Stimulated activated CD4-positive, alpha-beta T cell treated with anti-CD3 and anti-CD28 coated beads, Interleukin-15, amount 100 ng/mL, for 1 hour (primary cell): ENCODE measurements around the gene ADGRG4.

Experiments used
- DNase-seq, 2 donors: peaks; one replicate each; pipeline ENCODE4 v3.0.0-alpha.2; 2020; ENCODE audit warnings: low read depth in 1 of 2, low spot score in 1 of 2

ADGRG4 gene

DNA sequence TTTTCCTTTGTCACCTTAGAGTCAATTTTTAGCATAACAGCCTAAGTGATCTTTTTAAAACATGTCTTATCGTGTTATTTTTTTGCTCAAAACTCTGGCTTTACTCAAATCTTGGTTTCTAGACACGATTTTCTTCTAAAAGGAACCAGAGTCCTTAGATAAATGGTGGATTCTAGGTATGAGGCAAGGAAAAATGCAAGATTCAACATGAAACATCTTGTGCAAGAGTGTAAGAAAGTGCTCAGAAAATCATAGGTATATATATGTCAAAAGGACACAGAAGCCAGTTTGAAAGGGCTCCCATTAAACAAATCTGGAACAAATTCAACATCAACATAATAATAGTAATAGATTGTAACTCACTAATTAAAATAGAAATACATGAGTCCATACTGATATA is 8.1 kb upstream of the ADGRG4 start:
- DNase-seq: no peak

DNA sequence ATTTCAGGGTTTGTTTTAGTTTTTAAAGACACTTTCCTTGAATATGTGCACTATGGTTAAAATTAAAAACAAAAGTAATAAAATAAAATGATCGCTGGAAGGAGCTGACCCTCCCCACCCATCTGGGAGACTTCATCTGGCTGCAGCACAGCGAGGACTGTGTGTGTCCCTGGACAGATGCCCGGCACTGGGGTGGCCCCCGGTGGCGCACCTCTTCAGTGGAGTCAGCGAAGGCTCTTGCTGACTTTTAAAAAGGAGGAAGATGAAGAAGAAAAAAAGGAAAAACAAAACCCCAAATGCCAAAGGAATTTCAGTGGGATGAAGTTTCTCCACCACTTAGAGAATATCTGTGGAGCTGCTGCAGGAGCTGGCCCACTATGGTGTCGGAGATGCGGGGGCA is 5.4 kb upstream of the ADGRG4 start:
- no peak for DNase-seq

DNA sequence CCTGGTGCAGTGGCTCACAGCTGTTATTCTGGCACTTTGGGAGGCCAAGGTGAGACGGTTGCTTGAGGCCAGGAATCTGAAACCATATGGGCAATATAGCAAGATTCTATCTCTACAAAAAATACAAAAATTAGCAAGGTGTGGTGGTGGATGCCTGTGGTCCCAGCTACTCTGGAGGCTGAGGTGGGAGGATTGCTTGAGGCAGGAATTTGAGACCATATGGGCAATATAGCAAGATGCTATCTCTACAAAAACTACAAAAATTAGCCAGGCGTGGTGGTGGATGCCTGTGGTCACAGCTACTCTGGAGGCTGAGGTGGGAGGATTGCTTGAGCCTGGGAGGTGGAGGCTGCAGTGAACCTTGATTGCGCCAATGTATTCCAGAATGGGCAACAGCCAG is 2.3 kb downstream of the ADGRG4 start:
- DNase-seq: no peak

DNA sequence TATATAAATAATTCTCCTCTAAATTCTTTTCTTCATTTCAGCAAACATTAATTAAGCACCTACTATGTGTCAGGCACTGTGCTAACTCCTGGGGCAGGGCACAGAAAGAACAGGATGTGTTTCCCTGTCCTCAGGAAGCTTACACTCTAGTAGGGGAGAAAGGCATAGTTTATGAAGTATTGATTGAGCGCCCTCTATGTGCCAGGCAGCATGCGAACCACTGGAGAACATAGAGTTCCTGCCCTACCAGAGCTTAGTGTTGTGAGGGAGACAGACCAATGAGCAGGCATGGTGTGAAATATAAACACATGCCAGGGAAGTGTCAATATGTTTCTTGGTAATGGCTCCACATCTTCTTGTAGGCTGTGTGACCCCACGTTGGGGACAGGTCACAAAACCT is 3.7 kb downstream of the ADGRG4 start:
- DNase-seq: no peak

DNA sequence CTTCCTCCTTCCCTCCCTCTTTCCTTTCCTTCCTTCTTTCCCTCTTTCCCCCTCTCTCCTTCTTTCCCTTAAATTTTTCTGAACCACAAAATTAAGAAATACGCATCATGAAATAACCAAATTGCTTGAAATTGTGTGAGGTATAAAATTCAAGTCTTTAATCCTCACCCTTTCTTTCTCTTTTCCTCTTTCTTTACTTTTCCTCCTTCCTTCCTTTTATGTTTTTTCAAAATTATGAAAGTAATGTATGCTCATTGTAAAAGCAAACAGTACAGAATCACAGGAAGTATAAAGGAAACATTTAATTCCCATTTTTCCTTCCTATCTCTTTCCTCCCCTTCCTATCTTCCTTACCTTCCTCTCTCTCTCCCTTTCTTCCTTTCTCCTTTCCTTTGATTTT is 5.4 kb downstream of the ADGRG4 start:
- no peak for DNase-seq

DNA sequence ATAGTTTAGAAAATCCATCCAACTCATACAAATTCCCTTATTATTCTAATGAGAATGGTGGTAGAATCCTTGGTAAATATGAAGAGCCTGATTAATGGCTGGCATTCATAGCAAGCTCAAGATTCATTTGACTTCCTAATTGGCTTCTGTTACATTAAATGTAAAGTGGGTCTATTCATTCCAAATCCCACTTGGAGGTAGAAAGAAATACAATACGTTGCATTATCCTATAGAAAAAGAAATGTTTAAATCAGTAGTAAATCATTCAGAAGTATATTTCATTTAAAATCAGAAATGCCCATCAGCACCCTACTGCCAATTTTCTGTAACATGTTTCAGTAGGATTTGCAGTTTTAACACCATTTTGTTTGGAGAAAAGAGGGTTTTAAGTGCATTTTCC is 6.7 kb downstream of the ADGRG4 start:
- no peak for DNase-seq

DNA sequence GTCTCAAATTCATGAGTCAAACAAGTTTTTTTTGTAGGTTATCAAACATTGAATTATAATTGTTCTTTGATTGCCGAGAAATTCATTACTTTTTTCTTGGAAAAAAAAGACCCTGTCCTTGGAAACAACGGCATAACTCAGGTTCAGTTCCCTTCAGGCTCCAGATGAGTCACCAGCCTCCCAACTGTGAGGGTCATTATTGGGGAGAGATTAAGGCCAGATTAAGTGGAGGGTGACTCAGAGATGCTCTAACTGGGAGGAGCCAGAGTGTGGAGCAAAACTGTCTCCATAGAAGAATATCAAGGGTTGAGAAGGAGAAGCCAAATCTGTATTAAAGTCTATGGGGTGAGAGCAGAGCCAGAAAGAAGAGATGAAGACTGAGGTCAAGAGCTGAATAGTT is 9.6 kb downstream of the ADGRG4 start:
- no peak for DNase-seq

DNA sequence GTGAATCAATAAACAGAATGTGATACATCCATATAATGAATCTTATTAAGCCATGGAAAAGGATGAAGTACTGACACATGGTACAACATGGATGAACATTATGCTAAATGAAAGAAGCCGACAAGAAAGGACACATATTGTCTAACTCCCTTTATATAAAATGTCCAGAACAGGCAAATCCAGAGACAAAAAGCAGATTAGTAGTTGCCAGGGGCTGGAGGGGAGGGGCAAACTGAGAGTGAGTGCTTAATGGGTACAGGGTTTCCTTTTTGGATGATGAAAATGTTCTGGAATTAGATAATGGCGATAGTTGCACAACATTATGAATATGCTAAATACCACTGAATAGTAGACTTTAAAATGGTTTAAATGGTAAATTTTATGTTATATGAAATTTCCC is 17.4 kb downstream of the ADGRG4 start:
- DNase-seq: no peak

DNA sequence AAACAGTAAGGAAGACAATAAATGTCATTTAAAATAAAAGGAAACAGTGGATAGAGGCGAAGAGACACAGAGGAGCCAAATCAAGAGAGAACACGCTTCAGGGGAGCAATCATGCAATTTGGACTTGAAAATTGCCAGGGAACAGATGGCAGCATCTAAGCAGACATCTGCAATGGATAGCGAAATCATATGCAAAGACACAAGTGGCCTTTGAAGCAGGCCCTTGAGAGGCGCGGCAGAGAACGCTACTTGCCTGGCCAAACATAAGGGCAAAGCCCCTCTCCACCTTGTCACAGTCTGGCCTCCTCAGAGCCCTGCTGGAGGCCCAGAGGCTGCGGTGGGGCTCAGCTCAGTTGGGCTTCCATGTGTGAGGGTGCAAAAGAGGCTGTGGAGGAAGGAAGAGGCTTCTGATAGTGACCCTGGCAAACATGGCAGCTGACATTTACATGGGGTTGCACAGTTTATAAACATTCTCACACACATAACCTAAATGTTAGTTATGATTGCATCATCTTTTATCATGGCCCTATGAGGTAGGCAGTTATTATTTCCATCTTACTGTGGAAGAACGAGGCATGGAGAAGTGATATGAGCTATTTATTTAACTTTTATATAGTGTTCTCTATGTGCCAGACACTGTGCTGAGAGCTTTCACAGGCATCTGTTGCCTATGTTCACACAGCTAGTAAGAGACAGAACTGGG is 18.3 kb downstream of the ADGRG4 start:
- no peak for DNase-seq

DNA sequence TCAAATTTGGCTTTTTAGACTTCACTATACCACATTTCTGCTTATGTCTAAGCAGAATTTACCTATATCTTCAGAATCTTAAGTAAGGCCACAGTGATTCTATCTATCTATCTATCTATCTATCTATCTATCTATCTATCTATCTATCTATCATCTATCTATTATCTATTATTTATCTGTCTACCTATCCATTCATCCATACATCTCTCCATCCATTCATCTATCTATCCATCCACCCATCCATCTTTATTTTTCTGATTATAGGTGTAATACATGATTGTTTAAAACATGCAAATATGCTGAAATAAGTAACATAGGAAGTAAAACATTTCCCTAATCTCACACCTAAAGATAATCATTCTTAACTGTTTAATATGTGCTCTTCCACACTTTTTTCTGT is 18.8 kb downstream of the ADGRG4 start:
- DNase-seq: no peak

DNA sequence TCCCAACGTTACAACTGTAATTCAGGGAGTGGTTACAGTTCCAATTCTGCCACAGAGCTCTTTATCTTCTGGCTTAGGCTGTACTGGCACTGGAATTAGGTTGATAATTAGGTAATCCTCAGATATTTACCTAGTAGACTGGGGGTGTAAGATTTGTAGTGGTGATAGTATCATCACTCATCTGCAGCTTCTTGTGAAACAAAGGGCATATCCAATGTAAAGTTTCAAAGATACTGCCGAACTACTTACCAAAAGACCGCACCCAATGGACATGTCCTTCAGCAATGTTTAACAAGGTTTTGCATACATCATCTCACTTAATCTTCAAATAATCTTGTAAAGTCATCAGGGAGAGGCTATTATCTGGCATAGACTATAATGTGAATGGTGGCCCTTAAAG is 20.8 kb downstream of the ADGRG4 start:
- DNase-seq: no peak

DNA sequence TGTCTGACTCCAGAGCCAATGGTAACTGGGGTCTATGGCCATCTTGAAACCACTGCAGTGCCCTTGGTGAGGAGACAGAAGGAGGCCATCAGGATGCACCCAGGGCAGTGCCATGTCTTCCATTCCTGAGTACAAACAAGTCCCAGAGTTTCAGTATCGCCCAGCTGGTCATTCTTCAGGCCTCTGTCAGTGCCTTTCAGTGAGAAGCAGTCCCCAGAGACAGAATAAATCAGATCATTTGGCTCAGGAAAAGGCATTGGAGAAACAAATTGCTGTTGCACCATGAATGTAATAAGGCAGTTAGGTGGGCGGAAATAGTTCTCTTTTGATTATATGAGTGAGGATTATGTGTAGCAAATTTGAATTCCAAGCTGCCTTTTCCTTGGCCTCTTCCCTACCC is 21.3 kb downstream of the ADGRG4 start:
- no peak for DNase-seq

DNA sequence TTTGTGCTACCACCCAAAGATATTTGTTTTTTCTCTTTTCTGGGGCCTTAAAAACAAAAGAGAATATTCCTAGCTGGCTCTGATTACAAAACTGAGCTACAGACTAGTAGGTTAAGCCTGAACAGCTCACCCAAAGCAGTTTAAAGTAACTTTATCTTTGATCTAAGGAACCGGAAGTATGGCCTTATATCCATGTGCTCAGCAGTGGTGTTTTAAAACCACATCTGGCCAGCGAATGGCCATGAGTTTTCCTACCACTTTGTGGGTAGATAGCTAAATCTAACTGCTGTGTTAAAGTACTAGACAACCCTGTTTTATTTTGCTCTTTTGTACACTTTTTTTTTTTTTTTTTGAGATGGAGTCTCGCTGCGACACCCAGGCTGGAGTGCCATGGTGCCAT is 24.6 kb downstream of the ADGRG4 start:
- no peak for DNase-seq

DNA sequence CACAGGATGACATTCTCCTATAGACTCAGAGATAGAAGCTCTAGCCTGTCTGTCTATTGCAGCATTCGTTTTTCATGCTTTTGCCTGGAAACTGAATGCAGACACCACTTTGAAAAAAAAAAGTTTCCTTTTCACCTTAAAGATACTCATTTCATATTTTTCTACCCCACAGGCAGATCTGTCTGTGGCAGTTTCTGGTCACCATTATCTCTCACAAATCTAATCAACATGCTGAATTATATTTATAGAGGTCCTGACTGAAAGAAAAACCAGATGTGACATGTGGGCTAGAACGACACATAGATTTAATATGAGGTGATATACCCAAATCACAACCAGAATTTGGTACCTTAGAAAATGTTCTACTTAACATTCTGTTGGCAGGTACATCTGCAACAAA is 28.2 kb downstream of the ADGRG4 start:
- DNase-seq: no peak

DNA sequence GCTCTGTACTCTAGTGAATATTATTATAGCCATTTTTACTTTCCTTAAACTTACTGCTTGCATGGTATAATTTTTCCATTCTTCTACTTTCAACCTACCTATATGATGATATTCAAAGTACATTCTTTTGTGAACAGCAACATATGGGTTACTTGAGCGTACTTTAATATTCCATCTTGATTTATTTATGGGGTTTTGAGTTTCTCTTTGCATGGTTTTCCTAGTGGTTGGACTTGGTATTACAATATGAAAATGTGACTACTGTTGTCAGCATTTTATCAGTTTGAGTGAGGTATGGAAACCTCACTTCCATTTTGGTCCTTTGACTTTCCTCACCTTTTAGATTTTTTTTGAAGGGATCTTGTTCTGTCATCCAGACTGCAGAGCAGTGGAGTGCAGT is 35.9 kb downstream of the ADGRG4 start:
- DNase-seq: no peak

DNA sequence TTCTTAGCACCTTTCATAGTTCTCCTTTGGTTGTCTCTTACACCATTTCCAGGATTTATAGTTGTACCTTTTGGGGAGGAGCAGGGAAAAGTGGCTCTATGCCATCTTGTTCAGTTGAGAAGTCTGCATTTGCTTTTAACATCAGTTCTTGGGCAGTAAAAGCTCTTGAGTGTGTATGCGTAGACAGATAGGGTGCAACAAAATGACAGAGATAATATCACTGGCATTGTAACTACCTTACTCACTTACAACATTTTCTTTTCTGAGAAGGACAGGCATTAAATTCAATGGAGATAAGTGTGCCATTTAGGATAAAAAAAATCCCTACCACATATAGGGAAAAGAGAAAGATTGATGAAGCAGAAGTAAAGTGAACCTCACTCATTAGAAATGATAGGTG is 38.9 kb downstream of the ADGRG4 start:
- DNase-seq: no peak

DNA sequence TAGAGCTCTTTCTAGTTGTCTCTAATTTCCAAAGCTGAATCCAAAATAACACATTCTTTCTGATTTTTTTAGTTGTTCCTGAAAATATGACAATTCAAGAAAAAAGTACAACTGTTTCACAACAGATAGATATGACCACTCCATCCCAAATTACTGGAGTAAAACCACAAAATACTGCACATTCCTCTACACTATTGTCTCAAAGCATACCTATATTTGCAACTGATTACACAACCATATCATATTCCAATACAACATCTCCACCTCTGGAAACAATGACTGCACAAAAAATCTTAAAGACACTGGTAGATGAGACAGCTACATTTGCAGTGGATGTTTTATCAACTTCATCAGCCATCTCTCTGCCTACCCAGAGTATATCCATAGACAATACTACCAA is 43.6 kb downstream of the ADGRG4 start:
- no peak for DNase-seq

DNA sequence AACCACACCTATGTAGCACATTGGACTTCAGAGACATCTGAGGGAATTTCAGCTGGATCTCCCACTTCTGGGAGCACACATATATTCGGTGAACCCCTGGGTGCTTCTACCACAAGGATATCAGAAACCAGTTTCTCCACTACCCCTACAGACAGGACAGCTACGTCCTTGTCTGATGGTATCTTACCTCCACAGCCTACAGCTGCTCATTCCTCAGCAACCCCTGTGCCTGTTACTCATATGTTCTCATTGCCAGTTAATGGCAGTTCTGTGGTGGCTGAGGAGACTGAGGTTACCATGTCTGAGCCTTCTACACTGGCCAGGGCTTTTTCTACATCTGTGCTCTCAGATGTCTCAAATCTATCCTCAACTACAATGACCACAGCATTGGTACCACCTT is 45.7 kb downstream of the ADGRG4 start:
- no peak for DNase-seq

DNA sequence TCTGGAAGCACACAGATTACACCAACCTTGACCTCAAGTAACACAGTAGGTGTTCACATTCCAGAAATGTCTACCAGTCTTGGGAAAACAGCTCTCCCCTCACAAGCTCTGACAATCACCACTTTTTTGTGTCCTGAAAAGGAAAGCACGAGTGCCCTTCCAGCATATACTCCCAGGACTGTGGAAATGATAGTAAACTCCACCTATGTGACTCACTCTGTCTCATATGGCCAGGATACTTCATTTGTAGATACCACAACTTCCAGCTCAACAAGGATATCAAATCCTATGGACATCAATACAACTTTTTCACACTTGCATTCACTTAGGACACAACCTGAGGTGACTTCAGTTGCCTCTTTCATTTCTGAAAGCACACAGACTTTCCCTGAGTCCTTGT is 46.9 kb downstream of the ADGRG4 start:
- no peak for DNase-seq

DNA sequence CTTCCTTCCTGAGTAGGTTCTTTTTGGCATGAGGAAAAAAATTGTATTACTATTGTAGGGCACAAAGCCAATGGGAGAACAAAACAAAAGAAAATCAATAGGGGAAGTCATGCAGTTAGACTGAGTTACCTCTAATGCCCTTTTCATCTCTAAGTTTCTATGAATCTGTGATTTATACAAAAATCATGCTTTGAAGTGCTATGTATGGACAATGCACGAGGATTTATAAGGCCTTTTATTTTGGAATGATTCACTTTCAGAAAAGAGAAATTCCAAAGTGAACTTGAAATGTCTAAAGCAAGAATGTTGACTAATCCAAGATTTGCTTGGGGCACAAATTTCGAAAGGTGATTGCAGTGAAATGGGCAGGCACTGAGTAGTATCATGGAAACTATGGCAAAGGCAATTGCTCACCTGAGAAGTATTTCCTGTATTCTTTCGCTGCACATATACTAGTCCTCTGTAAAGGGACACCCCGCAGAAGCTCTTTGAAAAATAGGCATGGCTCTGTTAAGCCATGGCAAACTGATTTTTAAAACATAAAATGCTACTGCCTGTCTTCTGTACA is 52.8 kb downstream of the ADGRG4 start:
- DNase-seq: no peak

DNA sequence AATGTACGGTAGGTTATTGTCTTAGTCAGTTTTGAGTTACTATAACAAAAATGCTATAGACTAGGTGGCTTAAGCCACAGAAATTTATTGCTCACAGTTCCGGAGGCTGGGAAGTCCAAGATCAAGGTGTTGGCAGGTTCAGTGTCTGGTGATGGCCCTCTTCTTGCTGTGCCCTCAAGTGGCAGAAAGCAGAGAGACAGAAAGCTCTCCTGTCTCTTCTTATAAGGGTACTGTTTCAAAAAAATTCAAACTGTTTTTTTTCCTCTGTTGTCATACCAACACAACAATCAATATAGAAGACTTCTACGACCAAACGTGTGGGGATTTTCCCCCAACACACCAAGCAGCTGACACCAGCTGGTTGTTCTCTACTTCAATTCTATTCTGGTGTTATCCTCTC is 53.4 kb downstream of the ADGRG4 start:
- DNase-seq: no peak

DNA sequence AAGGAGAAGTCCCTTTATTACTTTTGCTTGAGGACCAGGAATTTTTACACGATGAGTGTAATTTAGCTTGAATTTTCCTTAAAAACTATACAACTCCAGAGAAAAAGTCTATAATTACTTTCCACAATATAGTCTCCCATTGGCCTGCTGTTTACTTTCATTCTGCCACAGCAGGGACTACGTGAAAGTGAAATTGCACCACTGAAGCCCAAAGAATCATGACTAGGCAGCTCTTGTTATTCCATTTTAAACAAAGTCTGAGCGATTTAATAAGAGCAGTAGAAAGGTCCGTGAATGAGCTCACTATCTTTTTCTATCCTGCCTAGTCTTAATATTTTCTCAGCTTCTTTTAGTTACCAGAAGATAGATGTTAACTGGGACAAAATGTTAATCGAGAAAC is 68.6 kb downstream of the ADGRG4 start:
- no peak for DNase-seq

DNA sequence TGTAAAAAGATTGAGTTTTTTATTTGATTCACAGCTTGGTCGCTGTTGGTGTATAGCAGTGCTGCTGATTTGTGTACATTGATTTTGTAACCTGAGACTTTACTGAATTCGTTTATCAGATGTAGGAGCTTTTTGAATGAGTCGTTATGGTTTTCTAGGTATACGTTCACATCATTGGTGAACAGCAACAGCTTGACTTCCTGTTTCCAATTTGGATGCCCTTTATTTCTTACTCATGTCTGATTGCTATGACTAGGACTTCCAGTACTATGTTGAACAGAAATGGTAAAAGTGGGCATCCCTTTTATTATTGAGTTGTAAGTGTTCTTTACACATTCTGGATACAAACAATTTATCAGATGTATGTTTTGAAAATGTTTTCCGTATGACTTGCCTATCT is 76.0 kb downstream of the ADGRG4 start:
- no peak for DNase-seq
